K562 (cell line): ENCODE data around the gene GPR25. TPM values are rescaled to one million over a fixed set of nuclear protein-coding genes. Genes with fewer than 3 reads are reported as not detected.

ENCODE experiments used
- ATAC-seq: fragments of 200-7000 bp; cut with Tn5 transposase; 3 replicates; pipeline ENCODE4 v1.9.1; 2020; ENCODE audit warnings: moderate library complexity
- BruUV-seq: library from RNA; stranded (reverse); fragments of 400-500 nt; replicated peaks from 2 replicates; lab custom pipeline; 2021; lab: Mats Ljungman, UMichigan
- CTCF ChIA-PET: fragments of 300-600 bp; formaldehyde crosslinking; extraction: SDS; loops from one replicate; lab custom pipeline; 2021; ENCODE audit warnings: low intra/inter-chr PET ratio; lab: Yijun Ruan, JAX
- POLR2A ChIA-PET: fragments of 300-600, 350-650 bp; sonication (Branson Sonifier 250); formaldehyde crosslinking; extraction: SDS; loops from one replicate; lab custom pipeline; 2021; ENCODE audit warnings: antibody characterized with exemption, inconsistent platforms; lab: Yijun Ruan, JAX
- DNase-seq, 4 experiments: peaks; one replicate each; pipeline versions ENCODE4 v3.0.0 to v3.0.0-alpha.2; 2011 to 2018; ENCODE audit warnings: low spot score in 3 of 4, mixed read lengths in 3 of 4; ENCODE audit errors: extremely low read depth in 1 of 4
- FAIRE-seq: peaks from 2 replicates; lab custom pipeline; 2011; peaks lifted over from hg19 to GRCh38; lab: Jason Lieb, UNC
- H2AFZ ChIP-seq: 2 replicates; pipeline ENCODE4 v1.6.0; 2011; ENCODE audit warnings: low read depth, low read length, control low read depth, inconsistent platforms
- H3K27ac ChIP-seq: fragments of 200-600 bp; 3 replicates; pipeline ENCODE4 v1.8.0; 2011; ENCODE audit warnings: low read depth, mild to moderate bottlenecking, control low read depth, inconsistent platforms, low read length, moderate library complexity, mixed read lengths; ENCODE audit errors: extremely low read depth
- H3K27me3 ChIP-seq, 2 experiments: fragments of 300-600 bp in 1 of 2; 2 replicates in 1 of 2; 3 replicates in 1 of 2; pipeline versions ENCODE4 v1.6.0 to v1.8.0; 2011; ENCODE audit warnings: inconsistent platforms in 2 of 2, low read length in 2 of 2, mild to moderate bottlenecking in 1 of 2, mixed read lengths in 1 of 2, moderate library complexity in 1 of 2; ENCODE audit not compliant: control insufficient read depth in 2 of 2, insufficient read depth in 2 of 2
- H3K36me3 ChIP-seq: fragments of 300-600 bp; 3 replicates; pipeline ENCODE4 v1.8.0; 2011; ENCODE audit warnings: mild to moderate bottlenecking, low read length, inconsistent platforms; ENCODE audit not compliant: control insufficient read depth, insufficient read depth
- H3K4me1 ChIP-seq, 2 experiments: fragments of 200-600 bp in 1 of 2; replicated peaks in 1 of 2; 2 replicates in 1 of 2; 3 replicates in 1 of 2; pipeline versions ENCODE4 v1.5.1 to v1.8.0; 2011; ENCODE audit warnings: inconsistent platforms in 2 of 2, low read length in 2 of 2, mild to moderate bottlenecking in 1 of 2, mixed read lengths in 1 of 2, moderate library complexity in 1 of 2; ENCODE audit not compliant: control insufficient read depth in 2 of 2, insufficient read depth in 2 of 2
- H3K4me2 ChIP-seq: 2 replicates; pipeline ENCODE4 v1.6.1; 2011; ENCODE audit warnings: low read length, control low read depth, inconsistent platforms, mixed read lengths; ENCODE audit not compliant: insufficient read depth
- H3K4me3 ChIP-seq: fragments of 200-600 bp; sonication (generic), shearing (Covaris generic); 2 replicates; pipeline ENCODE4 v1.5.1; 2016; ENCODE audit warnings: control low read depth, inconsistent platforms
- H3K79me2 ChIP-seq: fragments of 200-600 bp; 3 replicates; pipeline ENCODE4 v1.8.0; 2011; ENCODE audit warnings: low read length, inconsistent platforms; ENCODE audit not compliant: control insufficient read depth, insufficient read depth
- H3K9ac ChIP-seq, 2 experiments: 2 replicates each; pipeline versions ENCODE4 v1.6.0 to v1.6.1; 2011; ENCODE audit warnings: low read depth in 2 of 2, low read length in 2 of 2, control low read depth in 1 of 2, inconsistent platforms in 1 of 2, mild to moderate bottlenecking in 1 of 2, mixed read lengths in 1 of 2; ENCODE audit not compliant: insufficient read depth in 1 of 2
- H3K9me1 ChIP-seq: one replicate; pipeline ENCODE4 v1.6.0; 2011; ENCODE audit warnings: inconsistent platforms, mild to moderate bottlenecking, low read length, moderate library complexity; ENCODE audit not compliant: control insufficient read depth, insufficient read depth
- H3K9me3 ChIP-seq: replicated peaks from 2 replicates; pipeline ENCODE4 v1.5.1; 2011; ENCODE audit warnings: low read depth, low read length, inconsistent platforms; ENCODE audit not compliant: control insufficient read depth, insufficient read depth
- H4K20me1 ChIP-seq: replicated peaks from 2 replicates; pipeline ENCODE4 v1.6.1; 2011; ENCODE audit warnings: low read length, inconsistent platforms, mixed read lengths; ENCODE audit not compliant: control insufficient read depth, insufficient read depth
- CBFA2T3 ChIP-seq: fragments of 450-650 bp; IDR thresholded peaks from 2 replicates; pipeline ENCODE4 v1.6.1; 2017
- CEBPG ChIP-seq, 3 experiments: fragments of 200-800 bp in 1 of 3; sonication (Bioruptor generic) in 1 of 3; sonication (generic) in 1 of 3; formaldehyde crosslinking in 1 of 3; IDR thresholded peaks in 2 of 3; conservative IDR thresholded peaks in 1 of 3; 2 replicates each; pipeline versions ENCODE4 v1.6.1 to v1.8.0; 2016 to 2022; ENCODE audit warnings: missing compliant biosample characterization in 2 of 3, missing genetic modification characterization in 2 of 3, mild to moderate bottlenecking in 1 of 3, missing genetic modification reagents in 1 of 3
- CREB1 ChIP-seq, 2 experiments: sonication (generic) in 1 of 2; formaldehyde crosslinking in 1 of 2; IDR thresholded peaks; 2 replicates each; pipeline versions ENCODE4 v1.6.1 to v1.8.0; 2012 to 2022; ENCODE audit warnings: inconsistent platforms in 1 of 2, mild to moderate bottlenecking in 1 of 2, missing genetic modification reagents in 1 of 2, moderate library complexity in 1 of 2
- FOSL1 ChIP-seq: fragments of 200-800 bp; sonication (Bioruptor generic); conservative IDR thresholded peaks from 2 replicates; pipeline ENCODE4 v1.6.1; 2016; ENCODE audit warnings: missing genetic modification characterization, missing compliant biosample characterization
- KHSRP ChIP-seq: fragments of 450-650 bp; IDR thresholded peaks from 2 replicates; pipeline ENCODE4 v1.6.1; 2017
- MITF ChIP-seq: IDR thresholded peaks from 2 replicates; pipeline ENCODE4 v1.6.1; 2014; ENCODE audit warnings: antibody characterized with exemption
- PKNOX1 ChIP-seq: fragments of 450-650 bp; IDR thresholded peaks from 2 replicates; pipeline ENCODE4 v1.6.1; 2016
- PRPF4 ChIP-seq: fragments of 200-400 bp; formaldehyde crosslinking; IDR thresholded peaks from one replicate; pipeline ENCODE4 v1.6.1; 2017; ENCODE audit warnings: low read length, low read depth, mild to moderate bottlenecking; ENCODE audit not compliant: insufficient read depth, poor library complexity, severe bottlenecking
- RBM39 ChIP-seq: fragments of 200-400 bp; formaldehyde crosslinking; optimal IDR thresholded peaks from 2 replicates; pipeline ENCODE3; 2018; ENCODE audit warnings: low read depth, low read length
- RHOXF2B ChIP-seq: fragments of 250-450 bp; sonication (Bioruptor Pico); conservative IDR thresholded peaks from 2 replicates; pipeline ENCODE4 v1.5.1; 2021
- SIN3B ChIP-seq: fragments of 450-650 bp; IDR thresholded peaks from 2 replicates; pipeline ENCODE4 v1.6.1; 2017; ENCODE audit warnings: low read depth, mild to moderate bottlenecking, moderate library complexity
- SMAD1 ChIP-seq: fragments of 150-350 bp; IDR thresholded peaks from 2 replicates; pipeline ENCODE4 v1.6.1; 2014; ENCODE audit warnings: low read length, low read depth; ENCODE audit not compliant: partially characterized antibody
- SMAD2 ChIP-seq: fragments of 150-350 bp; IDR thresholded peaks from 2 replicates; pipeline ENCODE4 v1.6.1; 2014; ENCODE audit warnings: low read depth, mild to moderate bottlenecking, low read length
- SMARCC2 ChIP-seq: fragments of 450-650 bp; IDR thresholded peaks from 2 replicates; pipeline ENCODE4 v1.6.1; 2017; ENCODE audit warnings: antibody characterized with exemption, moderate library complexity, mild to moderate bottlenecking, low read depth
- YBX1 ChIP-seq: fragments of 450-650 bp; IDR thresholded peaks from 2 replicates; pipeline ENCODE4 v1.7.1; 2016; ENCODE audit warnings: mild to moderate bottlenecking
- ZNF699 ChIP-seq: fragments of 250-450 bp; sonication (Bioruptor Pico); IDR thresholded peaks from 2 replicates; pipeline ENCODE4 v1.8.0; 2021; ENCODE audit warnings: mild to moderate bottlenecking, moderate library complexity; ENCODE audit not compliant: insufficient replicate concordance
- WGBS: fragments of 100-300 bp; shearing (Covaris generic); methylation state at CpG from one replicate; pipeline ENCODE4 v1.1.6; 2016; ENCODE audit warnings: low coverage, mixed read lengths; ENCODE audit not compliant: insufficient coverage; ENCODE audit errors: missing lambda C conversion rate; 5-methylcytosine and 5-hydroxymethylcytosine counted together
- in situ Hi-C: fragments of 300-500 bp; cut with MboI; formaldehyde crosslinking; loops from 4 replicates; pipeline ENCODE4 v1.15.0; 2018; ENCODE audit warnings: inconsistent platforms, mixed read lengths
- intact Hi-C: fragments of 100-400 bp; cut with micrococcal nuclease; formaldehyde crosslinking; loops from 2 replicates; pipeline ENCODE4 v1.14.2; 2022
- polyA plus RNA-seq, 8 experiments: library from polyadenylated mRNA; depleted of rRNA in 4 of 8; stranded (reverse) in 5 of 8; unstranded in 3 of 8; fragments of >200 nt; fragmentation: Nextera tagmentation in 2 of 8; fragmentation: Illumina TruSeq in 1 of 8; extraction: Ambion mirVana in 2 of 8; extraction: Trizol in 1 of 8; gene quantifications; 2 replicates each; pipeline versions ENCODE4 v1.2.1 to v1.2.3, GENCODE V29; 2011 to 2014; ENCODE audit warnings: inconsistent platforms in 1 of 8, missing spikeins in 1 of 8
- total RNA-seq, 7 experiments: library from RNA; depleted of rRNA in 6 of 7; stranded (reverse); fragments of >200 nt in 6 of 7; fragmentation: Illumina TruSeq in 2 of 7; extraction: Trizol in 2 of 7; gene quantifications; 2 replicates each; pipeline versions ENCODE4 v1.2.1 to v1.2.3, GENCODE V29; 2011 to 2021; ENCODE audit warnings: low replicate concordance in 1 of 7

Gene GPR25
- total and polyA plus RNA-seq, 9 of the 15 experiments (the other 6 are each of a cell fraction or from before 2014, with no cell fraction given) = not detected

- TF ChIP-seq PKNOX1 (no peak), SMAD2 (no peak), PRPF4 (no peak), SMAD1 (no peak), CREB1 (IDR thresholded peaks at IDR 0.05) (no peak), CREB1 (CRISPR knock-in tag; IDR thresholded peaks at IDR 0.05) (no peak), CBFA2T3 (no peak)
These were observed 23.2 kb downstream of the GPR25 start (continued) for GRCh38 chr1:200895801-200896530.

GRCh38 chr1:200896531-200897196 lies 23.9 kb downstream of the GPR25 start:
- Histone ChIP-seq H3K4me3 (no peak overlapping the region), H3K36me3 (no peaks in the 10 kb centered on the region), H3K4me2 (no peak overlapping the region), H3K27me3 (peaks cover 58 to 88% of the 10 kb centered on the region in 2 experiments; a peak in 4 of 5 replicates), H3K9me1 (no peaks in the 10 kb centered on the region), H4K20me1 (peaks cover 24% of the 10 kb centered on the region; the same call in 1 of the 2 replicates), H3K9ac (peak overlapping the region in 1 of 2 experiments; percentile 59; a peak in 2 of 4 replicates), H3K79me2 (no peaks in the 10 kb centered on the region), H3K27ac (no peak overlapping the region), H3K4me1 (peaks cover 0 to 16% of the 10 kb centered on the region in 2 experiments; a peak in 1 of 5 replicates), H3K9me3 (no peaks in the 10 kb centered on the region), H2AFZ (no peak overlapping the region)
- no TSS peak for BruUV-seq
- intact Hi-C loops (no loop called here), in situ Hi-C loops (no loop called here)
- ChIA-PET POLR2A (interaction anchor here (0.6 to 1.3 kb wide), 5 partner anchors 12 to 229 kb away, joined by 3 to 4 read pairs (median 3); no protein-coding TSS in a partner anchor), CTCF (no interaction called here)
- 1% methylated on average over 10 of the region's 10 CpGs for WGBS
- no peak for DNase-seq
- FAIRE-seq = no peak
- no peak for ATAC-seq
- no peak for TF ChIP-seq SIN3B
- TF ChIP-seq SMAD2 = no peak
- no peak for TF ChIP-seq SMARCC2
- TF ChIP-seq ZNF699 (CRISPR knock-in tag) = no peak
- no peak for TF ChIP-seq YBX1
- no peak for TF ChIP-seq CEBPG (CRISPR knock-in tag; IDR thresholded peaks at IDR 0.05)
- TF ChIP-seq CEBPG (tag; conservative IDR thresholded peaks at IDR 0.05 in 1 of 2, IDR thresholded peaks at IDR 0.05 in 1 of 2) = no peak
- no peak for TF ChIP-seq FOSL1 (tag)
- no peak for TF ChIP-seq MITF
- TF ChIP-seq KHSRP = no peak
- TF ChIP-seq RHOXF2B (CRISPR knock-in tag) = no peak
- no peak for TF ChIP-seq RBM39
